ENCODE results near the gene RBL1. TPM values are rescaled to one million over a fixed set of nuclear protein-coding genes. Genes with fewer than 3 reads are reported as not detected.
"Not testable (repeated sequence)": the region's sequence is repeated elsewhere in the genome, so short reads cannot be mapped to it uniquely, and the experiment has no call there.

RBL1 gene
- total and polyA plus RNA-seq, 4 donors: 0.60 to 14.7 (median 2.0) TPM

- no peak for TF ChIP-seq REST (IDR thresholded peaks at IDR 0.05)
- no peak for TF ChIP-seq TAF1 (conservative IDR thresholded peaks at IDR 0.05)
- TF ChIP-seq HNF4G (IDR thresholded peaks at IDR 0.05): no peak
- TF ChIP-seq EGR1 (IDR thresholded peaks at IDR 0.05; ENCODE audit: low read depth in 2 of 2): no peak
- no peak for TF ChIP-seq RXRA (IDR thresholded peaks at IDR 0.05)
- no peak for TF ChIP-seq YY1 (IDR thresholded peaks at IDR 0.05)
Measured at GRCh38 chr20:36997121-36997520, 98.7 kb downstream of the RBL1 start (continued).

GRCh38 chr20:36994221-36994620 lies 101.6 kb downstream of the RBL1 start:
- WGBS: 96% methylated on average over 4 of the region's 4 CpGs
- H3K27me3 ChIP-seq (ENCODE audit: control insufficient read depth in 4 of 4, insufficient read depth in 4 of 4, low read length in 3 of 4); H3K9me3 ChIP-seq (ENCODE audit: control insufficient read depth in 4 of 4, low read length in 3 of 4); H3K36me3 ChIP-seq (ENCODE audit: control insufficient read depth in 4 of 4, insufficient read depth in 3 of 4, low read depth in 1 of 4, low read length in 3 of 4); H3K4me3 ChIP-seq (ENCODE audit: low read depth in 1 of 3, low read length in 3 of 3); H3K4me1 ChIP-seq (ENCODE audit: control insufficient read depth in 4 of 4, insufficient read depth in 4 of 4, low read length in 3 of 4); DNase-seq (ENCODE audit: low spot score); H3K9ac ChIP-seq (ENCODE audit: low read depth in 1 of 2, low read length in 2 of 2); H3K27ac ChIP-seq (ENCODE audit: low read depth in 1 of 2, low read length in 2 of 2): not testable (repeated sequence)

- DNase-seq (ENCODE audit: low spot score): no peak
- Histone ChIP-seq H3K36me3 (ENCODE audit: control insufficient read depth in 4 of 4, insufficient read depth in 3 of 4, low read depth in 1 of 4, low read length in 3 of 4) (no peaks in the 10 kb centered on the region), H3K9me3 (ENCODE audit: control insufficient read depth in 4 of 4, low read length in 3 of 4) (peaks cover 0 to 5% (median 0%) of the 10 kb centered on the region in 4 donors), H3K27me3 (ENCODE audit: control insufficient read depth in 4 of 4, insufficient read depth in 4 of 4, low read length in 3 of 4) (no peaks in the 10 kb centered on the region), H3K27ac (ENCODE audit: low read depth in 1 of 2, low read length in 2 of 2) (no peak overlapping the region), H3K9ac (ENCODE audit: low read depth in 1 of 2, low read length in 2 of 2) (no peak overlapping the region), H3K4me1 (ENCODE audit: control insufficient read depth in 4 of 4, insufficient read depth in 4 of 4, low read length in 3 of 4) (no peaks in the 10 kb centered on the region), H3K4me3 (ENCODE audit: low read depth in 1 of 3, low read length in 3 of 3) (no peak overlapping the region)
- TF ChIP-seq REST (IDR thresholded peaks at IDR 0.05) (no peak), HNF4G (IDR thresholded peaks at IDR 0.05) (no peak), RXRA (IDR thresholded peaks at IDR 0.05) (no peak), MAX (IDR thresholded peaks at IDR 0.05) (no peak)
- 96% methylated on average over 4 of the region's 4 CpGs for WGBS
Measured at GRCh38 chr20:36992802-36993334, 102.9 kb downstream of the RBL1 start.

GRCh38 chr20:36991703-36992102 lies 104.1 kb downstream of the RBL1 start:
- Histone ChIP-seq H3K9ac (ENCODE audit: low read depth in 1 of 2, low read length in 2 of 2) (no peak overlapping the region), H3K36me3 (ENCODE audit: control insufficient read depth in 4 of 4, insufficient read depth in 3 of 4, low read depth in 1 of 4, low read length in 3 of 4) (no peaks in the 10 kb centered on the region), H3K27ac (ENCODE audit: low read depth in 1 of 2, low read length in 2 of 2) (no peak overlapping the region), H3K4me1 (ENCODE audit: control insufficient read depth in 4 of 4, insufficient read depth in 4 of 4, low read length in 3 of 4) (no peaks in the 10 kb centered on the region), H3K4me3 (ENCODE audit: low read depth in 1 of 3, low read length in 3 of 3) (no peak overlapping the region), H3K9me3 (ENCODE audit: control insufficient read depth in 4 of 4, low read length in 3 of 4) (peaks cover 0 to 5% (median 0%) of the 10 kb centered on the region in 4 donors), H3K27me3 (ENCODE audit: control insufficient read depth in 4 of 4, insufficient read depth in 4 of 4, low read length in 3 of 4) (no peaks in the 10 kb centered on the region)
- WGBS: 91% methylated on average over 3 of the region's 3 CpGs
- DNase-seq (ENCODE audit: low spot score): no peak
- no peak for TF ChIP-seq NR2F2 (IDR thresholded peaks at IDR 0.05)
- TF ChIP-seq HNF4G (IDR thresholded peaks at IDR 0.05): no peak
- TF ChIP-seq GABPA (IDR thresholded peaks at IDR 0.05 in 1 of 2, conservative IDR thresholded peaks at IDR 0.05 in 1 of 2): no peak
- TF ChIP-seq EGR1 (IDR thresholded peaks at IDR 0.05; ENCODE audit: low read depth in 2 of 2): no peak
- no peak for TF ChIP-seq ZBTB33 (IDR thresholded peaks at IDR 0.05)
- TF ChIP-seq SP1 (IDR thresholded peaks at IDR 0.05): no peak
- TF ChIP-seq FOXA2 (IDR thresholded peaks at IDR 0.05): no peak
- no peak for TF ChIP-seq YY1 (IDR thresholded peaks at IDR 0.05)
- TF ChIP-seq TAF1 (conservative IDR thresholded peaks at IDR 0.05): no peak

Data from liver (tissue), 9 donors.